Measurements from ENCODE around the gene CX3CR1. TPM values are rescaled to one million over a fixed set of nuclear protein-coding genes. Genes with fewer than 3 reads are reported as not detected.

Gene CX3CR1
- total RNA-seq, 2 donors from 2014 or later, result 2.7 to 3.4 TPM

DNA sequence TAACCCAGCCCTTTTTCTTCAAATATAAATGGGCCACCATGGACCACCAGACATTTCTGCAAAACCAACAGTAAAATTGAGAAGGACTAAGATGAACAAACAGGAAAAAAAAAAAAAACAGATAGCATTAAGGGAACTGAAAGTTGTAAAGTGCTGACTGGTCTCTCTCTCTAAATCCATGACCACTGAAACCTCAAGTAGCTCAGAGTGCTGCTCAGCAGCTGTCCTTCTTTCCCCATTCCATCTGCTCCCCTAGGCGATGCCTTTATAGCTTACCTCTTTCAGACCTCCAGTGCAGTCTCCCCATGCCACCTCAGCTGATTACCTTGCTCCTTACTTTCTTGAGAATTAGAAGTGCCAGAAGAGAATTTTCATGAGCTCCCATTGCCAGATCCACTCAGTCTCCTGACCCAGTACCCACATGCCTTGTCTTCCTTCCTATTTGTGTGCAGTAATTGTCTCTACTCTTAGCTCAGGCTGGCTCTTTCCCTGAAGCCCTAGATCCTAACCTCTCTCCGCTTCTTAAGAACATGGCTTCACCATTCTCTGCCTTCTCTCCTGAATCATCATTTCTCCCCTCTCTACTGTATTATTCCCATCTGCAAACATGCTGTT, 63.6 kb downstream of the CX3CR1 start:
- intact Hi-C loops (cut with DNase I), result no loop called here
- H3K4me3 ChIP-seq, result no peak overlapping the region
- TF ChIP-seq POLR2AphosphoS5 (IDR thresholded peaks at IDR 0.05), result no peak
- TF ChIP-seq, protein P1, sequence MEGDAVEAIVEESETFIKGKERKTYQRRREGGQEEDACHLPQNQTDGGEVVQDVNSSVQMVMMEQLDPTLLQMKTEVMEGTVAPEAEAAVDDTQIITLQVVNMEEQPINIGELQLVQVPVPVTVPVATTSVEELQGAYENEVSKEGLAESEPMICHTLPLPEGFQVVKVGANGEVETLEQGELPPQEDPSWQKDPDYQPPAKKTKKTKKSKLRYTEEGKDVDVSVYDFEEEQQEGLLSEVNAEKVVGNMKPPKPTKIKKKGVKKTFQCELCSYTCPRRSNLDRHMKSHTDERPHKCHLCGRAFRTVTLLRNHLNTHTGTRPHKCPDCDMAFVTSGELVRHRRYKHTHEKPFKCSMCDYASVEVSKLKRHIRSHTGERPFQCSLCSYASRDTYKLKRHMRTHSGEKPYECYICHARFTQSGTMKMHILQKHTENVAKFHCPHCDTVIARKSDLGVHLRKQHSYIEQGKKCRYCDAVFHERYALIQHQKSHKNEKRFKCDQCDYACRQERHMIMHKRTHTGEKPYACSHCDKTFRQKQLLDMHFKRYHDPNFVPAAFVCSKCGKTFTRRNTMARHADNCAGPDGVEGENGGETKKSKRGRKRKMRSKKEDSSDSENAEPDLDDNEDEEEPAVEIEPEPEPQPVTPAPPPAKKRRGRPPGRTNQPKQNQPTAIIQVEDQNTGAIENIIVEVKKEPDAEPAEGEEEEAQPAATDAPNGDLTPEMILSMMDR (IDR thresholded peaks at IDR 0.05), result no peak
- TF ChIP-seq POLR2A (IDR thresholded peaks at IDR 0.05), result no peak
- no peaks in the 10 kb centered on the region for H3K27me3 ChIP-seq (replicated peaks; ENCODE audit: insufficient read depth)
- 83% methylated on average over 2 of the region's 2 CpGs for WGBS
- H3K36me3 ChIP-seq, result no peaks in the 10 kb centered on the region
- no peak overlapping the region for H3K27ac ChIP-seq
- no peak for DNase-seq (ENCODE audit: low spot score)
- H3K9me3 ChIP-seq, result no peaks in the 10 kb centered on the region
- no peaks in the 10 kb centered on the region for H3K4me1 ChIP-seq (replicated peaks)

DNA sequence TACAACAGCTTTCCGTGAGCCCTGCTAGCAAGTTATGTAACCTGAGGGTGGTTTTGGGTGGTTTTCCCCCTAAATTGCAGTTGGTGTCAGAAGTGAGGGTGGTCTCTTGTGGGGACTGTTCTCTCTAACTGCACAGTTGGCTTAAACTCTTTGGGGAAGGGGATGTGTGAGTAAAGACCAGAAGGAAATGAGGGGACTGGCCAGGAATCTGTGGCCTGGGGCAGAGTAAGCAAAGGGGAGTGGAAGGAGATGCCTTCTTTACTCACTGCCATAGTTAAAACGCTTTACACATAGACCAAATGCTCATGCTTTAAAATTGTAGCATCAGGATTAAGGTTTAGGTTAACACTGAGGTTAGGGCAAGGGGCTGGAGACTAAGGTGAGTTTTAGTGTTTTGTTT, 66.2 kb downstream of the CX3CR1 start:
- Histone ChIP-seq H3K9me3 (no peaks in the 10 kb centered on the region), H3K27ac (no peak overlapping the region), H3K36me3 (no peaks in the 10 kb centered on the region), H3K4me1 (replicated peaks) (no peaks in the 10 kb centered on the region), H3K4me3 (no peak overlapping the region), H3K27me3 (replicated peaks; ENCODE audit: insufficient read depth) (no peaks in the 10 kb centered on the region)
- DNase-seq (ENCODE audit: low spot score), result no peak
- WGBS, result 42% methylated on average over 2 of the region's 2 CpGs
- TF ChIP-seq POLR2AphosphoS5 (IDR thresholded peaks at IDR 0.05) (no peak), POLR2A (IDR thresholded peaks at IDR 0.05) (no peak)
- TF ChIP-seq, protein P1 (IDR thresholded peaks at IDR 0.05), result no peak
- intact Hi-C loops (cut with DNase I), result no loop called here

Other genes with a start within 250 kb of the CX3CR1 start
- 1 to 10 TPM in 1 of 2 donors, under 1 TPM in 1; 0.09 to 1.7 TPM for gene SCN11A, start 228.1 kb downstream of the CX3CR1 start, total RNA-seq
- 10 to 100 TPM; 22.5 to 46.7 TPM for gene WDR48, start 228.0 kb downstream of the CX3CR1 start, total RNA-seq
- gene GORASP1, start 172.4 kb downstream of the CX3CR1 start, total RNA-seq, result 100 to 1,000 TPM in 1 of 2 donors, 10 to 100 TPM in 1; 76.5 to 104 TPM
- gene TTC21A, start 172.4 kb downstream of the CX3CR1 start, total RNA-seq, result 10 to 100 TPM in 1 of 2 donors, 1 to 10 TPM in 1; 9.0 to 23.2 TPM
- gene CSRNP1, start 126.4 kb downstream of the CX3CR1 start, total RNA-seq, result 10 to 100 TPM; 38.4 to 45.9 TPM
- 1 to 10 TPM in 1 of 2 donors, under 1 TPM in 1; 0.40 to 2.2 TPM for gene XIRP1, start 87.4 kb downstream of the CX3CR1 start, total RNA-seq
- gene CCR8, start 49.7 kb upstream of the CX3CR1 start, total RNA-seq, result not detected
- 10 to 100 TPM; 36.7 to 72.4 TPM for gene SLC25A38, start 103.3 kb upstream of the CX3CR1 start, total RNA-seq
- gene RPSA, start 126.7 kb upstream of the CX3CR1 start, total RNA-seq, result 1,000 to 10,000 TPM in 1 of 2 donors, 100 to 1,000 TPM in 1; 732 to 1,080 TPM
- 1 to 10 TPM in 1 of 2 donors, not detected in 1; 2.4 TPM for gene MOBP, start 187.6 kb upstream of the CX3CR1 start, total RNA-seq

All from prostate gland (tissue), 2 donors.